Measurements from ENCODE around the gene RHOT1. TPM values are rescaled to one million over a fixed set of nuclear protein-coding genes. Genes with fewer than 3 reads are reported as not detected.
A peak's percentile ranks its signal among the peaks of the same experiment; 100 is the strongest.
"Not testable (repeated sequence)": the region's sequence is repeated elsewhere in the genome, so short reads cannot be mapped to it uniquely, and the experiment has no call there.

Gene RHOT1
- total RNA-seq, 2 experiments from 2014 or later = 22.9 to 24.4 TPM

- ChIA-PET CTCF (interaction anchor here (1.6 to 8.1 kb wide), 2 partner anchors 136 to 176 kb away, joined by 4 to 77 read pairs; partner anchors contain the start of gene LRRC37B), POLR2A (interaction anchor here (2.0 kb wide), 1 partner anchor 136 kb away, joined by 7 read pairs; no protein-coding TSS in a partner anchor)
- intact Hi-C loops (cut with micrococcal nuclease) = loop anchor here (10.0 kb wide), 1 partner anchor 81 kb away; no protein-coding TSS in a partner anchor
- peak overlapping the region; percentile 83 for H3K4me3 Mint-ChIP-seq
- H3K9me3 Mint-ChIP-seq = no peaks in the 10 kb centered on the region
- DNase-seq = no peak
- no peak overlapping the region for H3K27ac Mint-ChIP-seq
- no peaks in the 10 kb centered on the region for H3K36me3 Mint-ChIP-seq
- no peaks in the 10 kb centered on the region for H3K27me3 Mint-ChIP-seq
- peaks cover 32% of the 10 kb centered on the region for H3K4me1 Mint-ChIP-seq (ENCODE audit: low read depth)
Observed at GRCh38 chr17:32143527-32143870, 1.2 kb downstream of the RHOT1 start.

- H3K27me3 Mint-ChIP-seq, H3K36me3 Mint-ChIP-seq, H3K27ac Mint-ChIP-seq, CTCF ChIA-PET, H3K4me3 Mint-ChIP-seq, POLR2A ChIA-PET, H3K9me3 Mint-ChIP-seq, DNase-seq: not testable (repeated sequence)
- H3K4me1 Mint-ChIP-seq (ENCODE audit: low read depth) = peaks cover 30% of the 10 kb centered on the region
- intact Hi-C loops (cut with micrococcal nuclease) = loop anchor here (10.0 kb wide), 1 partner anchor 80 kb away; no protein-coding TSS in a partner anchor
Observed at GRCh38 chr17:32144442-32144841, 2.1 kb downstream of the RHOT1 start.

- Mint-ChIP-seq H3K27ac (no peak overlapping the region), H3K36me3 (peaks cover 10% of the 10 kb centered on the region), H3K4me3 (no peak overlapping the region), H3K4me1 (ENCODE audit: low read depth) (peaks cover 29% of the 10 kb centered on the region), H3K27me3 (no peaks in the 10 kb centered on the region), H3K9me3 (no peaks in the 10 kb centered on the region)
- DNase-seq = no peak
- intact Hi-C loops (cut with micrococcal nuclease) = loop anchor here (10.0 kb wide), 1 partner anchor 76 kb away; no protein-coding TSS in a partner anchor
- ChIA-PET CTCF (interaction anchor here (1.0 kb wide), 1 partner anchor 10 kb away, joined by 4 read pairs; no protein-coding TSS in a partner anchor), POLR2A (interaction anchor here (0.6 kb wide), 1 partner anchor 57 kb away, joined by 3 read pairs; no protein-coding TSS in a partner anchor)
Observed at GRCh38 chr17:32148351-32148750, 6.0 kb downstream of the RHOT1 start.

- peaks cover 20% of the 10 kb centered on the region for H3K36me3 Mint-ChIP-seq
- no peaks in the 10 kb centered on the region for H3K9me3 Mint-ChIP-seq
- H3K27ac Mint-ChIP-seq = no peak overlapping the region
- CTCF ChIA-PET = no interaction called here
- POLR2A ChIA-PET = no interaction called here
- peaks cover 22% of the 10 kb centered on the region for H3K4me1 Mint-ChIP-seq (ENCODE audit: low read depth)
- no peak overlapping the region for H3K4me3 Mint-ChIP-seq
- intact Hi-C loops (cut with micrococcal nuclease) = no loop called here
- DNase-seq = no peak
- H3K27me3 Mint-ChIP-seq = no peaks in the 10 kb centered on the region
Observed at GRCh38 chr17:32150358-32150757, 8.1 kb downstream of the RHOT1 start.

GRCh38 chr17:32152130-32152529 lies 9.8 kb downstream of the RHOT1 start:
- H3K27me3 Mint-ChIP-seq = no peaks in the 10 kb centered on the region
- intact Hi-C loops (cut with micrococcal nuclease) = no loop called here
- no peaks in the 10 kb centered on the region for H3K9me3 Mint-ChIP-seq
- no peak overlapping the region for H3K4me3 Mint-ChIP-seq
- H3K4me1 Mint-ChIP-seq (ENCODE audit: low read depth) = peaks cover 19% of the 10 kb centered on the region
- CTCF ChIA-PET = no interaction called here
- DNase-seq = no peak
- peaks cover 22% of the 10 kb centered on the region for H3K36me3 Mint-ChIP-seq
- POLR2A ChIA-PET = no interaction called here
- no peak overlapping the region for H3K27ac Mint-ChIP-seq

GRCh38 chr17:32155896-32156295 lies 13.6 kb downstream of the RHOT1 start:
- Mint-ChIP-seq H3K36me3 (peaks cover 25% of the 10 kb centered on the region), H3K4me1 (ENCODE audit: low read depth) (peaks cover 2% of the 10 kb centered on the region), H3K27ac (no peak overlapping the region), H3K9me3 (no peaks in the 10 kb centered on the region), H3K27me3 (no peaks in the 10 kb centered on the region), H3K4me3 (no peak overlapping the region)
- CTCF ChIA-PET = no interaction called here
- intact Hi-C loops (cut with micrococcal nuclease) = no loop called here
- POLR2A ChIA-PET = no interaction called here
- no peak for DNase-seq

- DNase-seq = no peak
- POLR2A ChIA-PET = no interaction called here
- peaks cover 25% of the 10 kb centered on the region for H3K36me3 Mint-ChIP-seq
- CTCF ChIA-PET = interaction anchor here (0.9 kb wide), 1 partner anchor 14 kb away, joined by 3 read pairs; no protein-coding TSS in a partner anchor
- no peak overlapping the region for H3K27ac Mint-ChIP-seq
- H3K27me3 Mint-ChIP-seq = no peaks in the 10 kb centered on the region
- peaks cover 2% of the 10 kb centered on the region for H3K4me1 Mint-ChIP-seq (ENCODE audit: low read depth)
- no peaks in the 10 kb centered on the region for H3K9me3 Mint-ChIP-seq
- intact Hi-C loops (cut with micrococcal nuclease) = no loop called here
- H3K4me3 Mint-ChIP-seq = no peak overlapping the region
Observed at GRCh38 chr17:32156656-32157055, 14.4 kb downstream of the RHOT1 start.

- no peaks in the 10 kb centered on the region for H3K9me3 Mint-ChIP-seq
- H3K27ac Mint-ChIP-seq = no peak overlapping the region
- intact Hi-C loops (cut with micrococcal nuclease) = no loop called here
- POLR2A ChIA-PET = no interaction called here
- H3K27me3 Mint-ChIP-seq = no peaks in the 10 kb centered on the region
- H3K4me1 Mint-ChIP-seq (ENCODE audit: low read depth) = peaks cover 7% of the 10 kb centered on the region
- H3K4me3 Mint-ChIP-seq = no peak overlapping the region
- H3K36me3 Mint-ChIP-seq = peaks cover 25% of the 10 kb centered on the region
- no peak for DNase-seq
- CTCF ChIA-PET = interaction anchor here (0.9 kb wide), 1 partner anchor 14 kb away, joined by 3 read pairs; no protein-coding TSS in a partner anchor
Observed at GRCh38 chr17:32157225-32157624, 14.9 kb downstream of the RHOT1 start.

- CTCF ChIA-PET = no interaction called here
- DNase-seq = no peak
- no peak overlapping the region for H3K4me3 Mint-ChIP-seq
- H3K27ac Mint-ChIP-seq = no peak overlapping the region
- intact Hi-C loops (cut with micrococcal nuclease) = no loop called here
- no peaks in the 10 kb centered on the region for H3K9me3 Mint-ChIP-seq
- peaks cover 14% of the 10 kb centered on the region for H3K36me3 Mint-ChIP-seq
- POLR2A ChIA-PET = interaction anchor here (0.6 kb wide), 1 partner anchor 24 kb away, joined by 3 read pairs; no protein-coding TSS in a partner anchor
- peaks cover 7% of the 10 kb centered on the region for H3K4me1 Mint-ChIP-seq (ENCODE audit: low read depth)
- H3K27me3 Mint-ChIP-seq = no peaks in the 10 kb centered on the region
Observed at GRCh38 chr17:32158870-32159585, 16.7 kb downstream of the RHOT1 start.

- no peak for DNase-seq
- Mint-ChIP-seq H3K36me3 (peaks cover 10% of the 10 kb centered on the region), H3K27me3 (no peaks in the 10 kb centered on the region), H3K4me3 (no peak overlapping the region), H3K27ac (no peak overlapping the region), H3K9me3 (no peaks in the 10 kb centered on the region), H3K4me1 (ENCODE audit: low read depth) (peaks cover 7% of the 10 kb centered on the region)
- CTCF ChIA-PET = interaction anchor here (1.0 kb wide), 1 partner anchor 18 kb away, joined by 5 read pairs; the partner anchor contains the start of gene RHOT1
- POLR2A ChIA-PET = interaction anchor here (0.6 kb wide), 1 partner anchor 24 kb away, joined by 3 read pairs; no protein-coding TSS in a partner anchor
- intact Hi-C loops (cut with micrococcal nuclease) = no loop called here
Observed at GRCh38 chr17:32159586-32160438, 17.5 kb downstream of the RHOT1 start.

GRCh38 chr17:32160526-32160925 lies 18.2 kb downstream of the RHOT1 start:
- Mint-ChIP-seq H3K4me1 (ENCODE audit: low read depth) (peaks cover 7% of the 10 kb centered on the region), H3K9me3 (no peaks in the 10 kb centered on the region), H3K27me3 (no peaks in the 10 kb centered on the region), H3K36me3 (peaks cover 10% of the 10 kb centered on the region), H3K4me3 (no peak overlapping the region), H3K27ac (no peak overlapping the region)
- intact Hi-C loops (cut with micrococcal nuclease) = no loop called here
- ChIA-PET POLR2A (no interaction called here), CTCF (interaction anchor here (1.0 kb wide), 1 partner anchor 18 kb away, joined by 5 read pairs; the partner anchor contains the start of gene RHOT1)
- DNase-seq = no peak

GRCh38 chr17:32161029-32161428 lies 18.7 kb downstream of the RHOT1 start:
- intact Hi-C loops (cut with micrococcal nuclease) = no loop called here
- Mint-ChIP-seq H3K9me3 (no peaks in the 10 kb centered on the region), H3K27me3 (no peaks in the 10 kb centered on the region), H3K4me3 (no peak overlapping the region), H3K27ac (no peak overlapping the region), H3K36me3 (peaks cover 9% of the 10 kb centered on the region), H3K4me1 (ENCODE audit: low read depth) (peaks cover 7% of the 10 kb centered on the region)
- ChIA-PET POLR2A (no interaction called here), CTCF (interaction anchor here (1.0 kb wide), 1 partner anchor 19 kb away, joined by 5 read pairs; the partner anchor contains the start of gene RHOT1)
- DNase-seq = no peak

All from activated CD4-positive, alpha-beta memory T cell treated with anti-CD3 and anti-CD28 coated beads for 36 hours (primary cell).